Heart left ventricle (tissue), 13 donors: ENCODE results near the gene DEGS2.

ENCODE experiments used
- CTCF ChIP-seq, 12 donors: fragments of 200-600 bp; sonication (generic) in 4 of 12; IDR thresholded peaks; one replicate each; pipeline versions ENCODE4 v1.5.0 to v1.8.0; 2018 to 2022; ENCODE audit warnings: antibody characterized with exemption in 12 of 12, mild to moderate bottlenecking in 5 of 12
- POLR2A ChIP-seq, 2 donors: fragments of 450-650 bp; IDR thresholded peaks; one replicate each; pipeline ENCODE4 v1.6.1; 2017; ENCODE audit warnings: antibody characterized with exemption in 2 of 2, mild to moderate bottlenecking in 2 of 2, moderate library complexity in 2 of 2
- donor health status: ischemic (EF 13 %, LVEDD 7.1; RV severe dilation, severe dysfunction).
- donor health status: DM: no; HTN: yes; CAD: no.
- donor health status: DM: no; HTN: no; CAD: no.
- donor health status: ischemic (EF 25% LVEDD 6.9; RV normal size, moderate dysfunction).
- donor health status: ischemic (EF 25% LVEDD 5.7; RV mildly dilated, moderate dysfunction).
- donor health status: ischemic (EF 35%, LVEDD 5.7; RV mildly dilated, moderate dysfunction).
- donor health status: nonischemic (EF 11% LVEDD 7.7; RV severe dilation, severe dysfunction).
- donor health status: DM: yes; HTN: yes; CAD: no.
- donor health status: PGD.
- donor health status: ischemic (EF 29% LVEDD 5.4; RV normal size, mild dysfunction).
- donor health status: nonischemic (EF 23%, LVEDD 6.1; RV moderate dilation, normal function).

GRCh38 chr14:100107236-100107635 lies 52.2 kb downstream of the DEGS2 start:
- TF ChIP-seq POLR2A (IDR thresholded peaks at IDR 0.05), result no peak
- TF ChIP-seq CTCF (IDR thresholded peaks at IDR 0.05), result no peak
